Liver (tissue), 3 donors: ENCODE results near the gene GFM1.

Experiments
- CTCF ChIP-seq: fragments of 150-350 bp; IDR thresholded peaks from 2 replicates; pipeline ENCODE4 v1.5.1; 2017; ENCODE audit warnings: improper control_type of control experiment, low read depth, low read length; ENCODE audit not compliant: missing input control
- EGR1 ChIP-seq, 2 donors: IDR thresholded peaks; 2 replicates each; pipeline ENCODE4 v1.6.1; 2016 to 2018; ENCODE audit warnings: antibody characterized with exemption in 2 of 2, low read depth in 2 of 2
- GABPA ChIP-seq, 2 donors: IDR thresholded peaks in 1 of 2; conservative IDR thresholded peaks in 1 of 2; 2 replicates each; pipeline ENCODE4 v1.6.1; 2016; ENCODE audit warnings: antibody characterized with exemption in 2 of 2, mild to moderate bottlenecking in 1 of 2, moderate library complexity in 1 of 2
- HNF4G ChIP-seq: IDR thresholded peaks from 2 replicates; pipeline ENCODE4 v1.6.1; 2016; ENCODE audit warnings: antibody characterized with exemption
- MAX ChIP-seq: IDR thresholded peaks from 2 replicates; pipeline ENCODE4 v1.6.1; 2016; ENCODE audit warnings: antibody characterized with exemption
- REST ChIP-seq: IDR thresholded peaks from 2 replicates; pipeline ENCODE4 v1.6.1; 2016; ENCODE audit warnings: antibody characterized with exemption, mild to moderate bottlenecking
- RXRA ChIP-seq, 2 donors: IDR thresholded peaks; 2 replicates each; pipeline ENCODE4 v1.6.1; 2017 to 2018; ENCODE audit warnings: antibody characterized with exemption in 2 of 2, mild to moderate bottlenecking in 1 of 2
- SP1 ChIP-seq: IDR thresholded peaks from 2 replicates; pipeline ENCODE4 v1.6.1; 2018; ENCODE audit warnings: antibody characterized with exemption, mild to moderate bottlenecking
- TAF1 ChIP-seq: conservative IDR thresholded peaks from 2 replicates; pipeline ENCODE4 v1.6.1; 2016; ENCODE audit warnings: antibody characterized with exemption, mild to moderate bottlenecking
- YY1 ChIP-seq: IDR thresholded peaks from 2 replicates; pipeline ENCODE4 v1.6.1; 2016; ENCODE audit warnings: antibody characterized with exemption, mild to moderate bottlenecking
- ZBTB33 ChIP-seq: IDR thresholded peaks from 2 replicates; pipeline ENCODE4 v1.6.1; 2016; ENCODE audit warnings: antibody characterized with exemption
- donor health status: healthy.
- donor health status: healthy.

- TF ChIP-seq CTCF = no peak
- no peak for TF ChIP-seq RXRA (IDR thresholded peaks at IDR 0.05)
- no peak for TF ChIP-seq SP1
- TF ChIP-seq HNF4G = no peak
- no peak for TF ChIP-seq REST
- no peak for TF ChIP-seq EGR1 (IDR thresholded peaks at IDR 0.05; ENCODE audit: low read depth in 2 of 2)
- no peak for TF ChIP-seq ZBTB33
- TF ChIP-seq YY1 = no peak
- no peak for TF ChIP-seq MAX
- no peak for TF ChIP-seq TAF1
- TF ChIP-seq GABPA (IDR thresholded peaks at IDR 0.05 in 1 of 2, conservative IDR thresholded peaks at IDR 0.05 in 1 of 2) = no peak
Measured at GRCh38 chr3:158701420-158702065, 57.2 kb downstream of the GFM1 start.
